IMR-90 (cell line): ENCODE results near the gene NRF1. TPM values are rescaled to one million over a fixed set of nuclear protein-coding genes. Genes with fewer than 3 reads are reported as not detected.

Source experiments
- ATAC-seq: fragments of 200-7000 bp; cut with Tn5 transposase; 2 replicates; pipeline ENCODE4 v1.9.1; 2020; ENCODE audit warnings: low read depth, mild to moderate bottlenecking, moderate library complexity
- BruUV-seq: library from RNA; stranded (reverse); fragments of 400-500 nt; replicated peaks from 2 replicates; lab custom pipeline; 2021; lab: Mats Ljungman, UMichigan
- CTCF ChIA-PET: fragments of 300-600 bp; formaldehyde crosslinking; extraction: SDS; loops from one replicate; lab custom pipeline; 2021; ENCODE audit warnings: antibody characterized with exemption; lab: Yijun Ruan, JAX
- POLR2A ChIA-PET: fragments of 300-600 bp; sonication (Branson Sonifier 250); formaldehyde crosslinking; loops from one replicate; lab custom pipeline; 2022; ENCODE audit warnings: antibody characterized with exemption; ENCODE audit not compliant: unreplicated experiment; lab: Charles Lee
- DNase-seq: peaks from one replicate; pipeline ENCODE4 v3.0.0; 2013
- H2AFZ ChIP-seq: replicated peaks from 2 replicates; pipeline ENCODE3; 2013; ENCODE audit warnings: low read length, mild to moderate bottlenecking; ENCODE audit not compliant: poor library complexity
- H2AK5ac ChIP-seq: 2 replicates; pipeline ENCODE4 v1.6.1; 2013; ENCODE audit warnings: low read depth, low read length, inconsistent platforms
- H2AK9ac ChIP-seq: replicated peaks from 2 replicates; pipeline ENCODE3; 2013; ENCODE audit warnings: mild to moderate bottlenecking, low read depth, low read length, moderate library complexity; ENCODE audit not compliant: poor library complexity
- H2BK120ac ChIP-seq: 2 replicates; pipeline ENCODE4 v1.6.1; 2013; ENCODE audit warnings: low read depth, low read length, inconsistent platforms
- H2BK15ac ChIP-seq: 3 replicates; pipeline ENCODE4 v1.6.1; 2013; ENCODE audit warnings: low read depth, low read length, inconsistent platforms
- H2BK20ac ChIP-seq: 2 replicates; pipeline ENCODE4 v1.6.1; 2013; ENCODE audit warnings: low read depth, mild to moderate bottlenecking, inconsistent platforms, low read length, moderate library complexity
- H2BK5ac ChIP-seq: 2 replicates; pipeline ENCODE4 v1.6.1; 2013; ENCODE audit warnings: mild to moderate bottlenecking, low read depth, low read length, inconsistent platforms; ENCODE audit not compliant: poor library complexity, severe bottlenecking
- H3K14ac ChIP-seq: replicated peaks from 2 replicates; pipeline ENCODE4 v1.6.1; 2013; ENCODE audit warnings: low read depth, low read length, inconsistent platforms
- H3K18ac ChIP-seq: 2 replicates; pipeline ENCODE4 v1.6.1; 2013; ENCODE audit warnings: low read depth, low read length, control low read depth
- H3K23ac ChIP-seq: 2 replicates; pipeline ENCODE4 v1.6.1; 2013; ENCODE audit warnings: low read depth, low read length, inconsistent platforms
- H3K27ac ChIP-seq: 2 replicates; pipeline ENCODE4 v1.5.1; 2013; ENCODE audit warnings: mild to moderate bottlenecking, control low read depth, low read length; ENCODE audit not compliant: insufficient read depth
- H3K27me3 ChIP-seq: 2 replicates; pipeline ENCODE4 v1.6.1; 2013; ENCODE audit warnings: low read length; ENCODE audit not compliant: control insufficient read depth, insufficient read depth
- H3K36me3 ChIP-seq: 2 replicates; pipeline ENCODE4 v1.6.1; 2013; ENCODE audit warnings: low read length, mixed read lengths; ENCODE audit not compliant: control insufficient read depth, insufficient read depth
- H3K4ac ChIP-seq: 2 replicates; pipeline ENCODE4 v1.6.1; 2013; ENCODE audit warnings: low read depth, low read length, inconsistent platforms
- H3K4me1 ChIP-seq: 2 replicates; pipeline ENCODE4 v1.6.1; 2013; ENCODE audit warnings: low read length, mixed read lengths; ENCODE audit not compliant: control insufficient read depth, insufficient read depth
- H3K4me2 ChIP-seq: 2 replicates; pipeline ENCODE4 v1.6.1; 2013; ENCODE audit warnings: low read depth, mild to moderate bottlenecking, control low read depth, low read length, moderate library complexity
- H3K4me3 ChIP-seq: 2 replicates; pipeline ENCODE4 v1.5.1; 2013; ENCODE audit warnings: low read depth, mild to moderate bottlenecking, control low read depth, low read length, moderate library complexity; ENCODE audit not compliant: insufficient read depth
- H3K56ac ChIP-seq: 2 replicates; pipeline ENCODE4 v1.6.1; 2013; ENCODE audit warnings: low read length, inconsistent platforms; ENCODE audit not compliant: insufficient read depth; ENCODE audit errors: extremely low read depth
- H3K79me1 ChIP-seq, 2 experiments: 2 replicates each; pipeline ENCODE4 v1.6.1; 2013; ENCODE audit warnings: low read length in 2 of 2, inconsistent platforms in 1 of 2, low read depth in 1 of 2
- H3K9ac ChIP-seq: 2 replicates; pipeline ENCODE4 v1.6.1; 2013; ENCODE audit warnings: low read depth, low read length, control low read depth
- H3K9me1 ChIP-seq: 2 replicates; pipeline ENCODE4 v1.6.1; 2013; ENCODE audit warnings: low read length, inconsistent platforms; ENCODE audit not compliant: insufficient read depth
- H3K9me3 ChIP-seq: 2 replicates; pipeline ENCODE4 v1.6.1; 2013; ENCODE audit warnings: low read length; ENCODE audit not compliant: control insufficient read depth, insufficient read depth
- H4K20me1 ChIP-seq: 2 replicates; pipeline ENCODE4 v1.6.1; 2013; ENCODE audit warnings: low read length, inconsistent platforms; ENCODE audit not compliant: insufficient read depth
- H4K5ac ChIP-seq: 2 replicates; pipeline ENCODE4 v1.6.1; 2013; ENCODE audit warnings: mild to moderate bottlenecking, low read depth, low read length, control low read depth
- H4K8ac ChIP-seq, 2 experiments: 2 replicates each; pipeline ENCODE4 v1.6.1; 2013; ENCODE audit warnings: low read depth in 2 of 2, low read length in 2 of 2, control low read depth in 1 of 2, inconsistent platforms in 1 of 2
- H4K91ac ChIP-seq: 2 replicates; pipeline ENCODE4 v1.6.1; 2013; ENCODE audit warnings: low read depth, low read length, inconsistent platforms; ENCODE audit not compliant: insufficient read depth
- BHLHE40 ChIP-seq: fragments of 150-350 bp; IDR thresholded peaks from 2 replicates; pipeline ENCODE4 v1.6.1; 2016; ENCODE audit warnings: mild to moderate bottlenecking, low read depth, low read length
- CEBPB ChIP-seq: IDR thresholded peaks from 2 replicates; pipeline ENCODE4 v1.6.1; 2012; ENCODE audit warnings: low read depth, low read length, improper control_type of control experiment
- CHD1 ChIP-seq: IDR thresholded peaks from 2 replicates; pipeline ENCODE4 v1.6.1; 2012; ENCODE audit warnings: low read depth, low read length, improper control_type of control experiment
- ELK1 ChIP-seq: fragments of 150-350 bp; IDR thresholded peaks from 2 replicates; pipeline ENCODE4 v1.6.1; 2016; ENCODE audit warnings: low read depth, mild to moderate bottlenecking, low read length, moderate library complexity, borderline replicate concordance
- FOS ChIP-seq: fragments of 150-350 bp; IDR thresholded peaks from 2 replicates; pipeline ENCODE4 v1.6.1; 2016; ENCODE audit warnings: low read depth, low read length
- MAFK ChIP-seq: IDR thresholded peaks from 2 replicates; pipeline ENCODE4 v1.6.1; 2012; ENCODE audit warnings: low read depth, low read length, improper control_type of control experiment
- MAZ ChIP-seq: IDR thresholded peaks from 2 replicates; pipeline ENCODE4 v1.6.1; 2012; ENCODE audit warnings: low read depth, mild to moderate bottlenecking, low read length, improper control_type of control experiment, moderate library complexity, borderline replicate concordance
- MXI1 ChIP-seq: IDR thresholded peaks from 2 replicates; pipeline ENCODE4 v1.6.1; 2012; ENCODE audit warnings: low read depth, mild to moderate bottlenecking, low read length, moderate library complexity, borderline replicate concordance
- NFE2L2 ChIP-seq: fragments of 150-350 bp; IDR thresholded peaks from 2 replicates; pipeline ENCODE4 v1.6.1; 2016; ENCODE audit warnings: low read depth, mild to moderate bottlenecking, low read length
- POLR2A ChIP-seq: IDR thresholded peaks from 2 replicates; pipeline ENCODE4 v1.6.1; 2012; ENCODE audit warnings: mild to moderate bottlenecking, low read depth, low read length
- RAD21 ChIP-seq: IDR thresholded peaks from 2 replicates; pipeline ENCODE4 v1.6.1; 2012; ENCODE audit warnings: low read length, improper control_type of control experiment
- RCOR1 ChIP-seq: IDR thresholded peaks from 2 replicates; pipeline ENCODE4 v1.6.1; 2012; ENCODE audit warnings: mild to moderate bottlenecking, low read length, improper control_type of control experiment; ENCODE audit not compliant: insufficient replicate concordance
- RFX5 ChIP-seq: IDR thresholded peaks from 2 replicates; pipeline ENCODE4 v1.8.0; 2012; ENCODE audit warnings: low read depth, mild to moderate bottlenecking, low read length, moderate library complexity
- SMC3 ChIP-seq: fragments of 150-350 bp; IDR thresholded peaks from 2 replicates; pipeline ENCODE4 v1.6.1; 2016; ENCODE audit warnings: low read depth, mild to moderate bottlenecking, antibody characterized with exemption, low read length, moderate library complexity
- WGBS, 2 experiments: methylation state at CpG; one replicate each; pipeline versions ENCODE4 v1.1.5 to v1.1.7; 2013; ENCODE audit warnings: missing lambda C conversion rate in 2 of 2; ENCODE audit not compliant: insufficient read length in 1 of 2; ENCODE audit errors: extremely low coverage in 2 of 2; 5-methylcytosine and 5-hydroxymethylcytosine counted together
- dilution Hi-C: fragments of 300-500 bp; cut with HindIII; formaldehyde crosslinking; loops from one replicate; pipeline ENCODE4 v1.14.3; 2018; ENCODE audit warnings: low sequenced_read_pairs; ENCODE audit not compliant: unreplicated experiment
- in situ Hi-C: fragments of 300-500 bp; cut with MboI; formaldehyde crosslinking; loops from 3 replicates; pipeline ENCODE4 v1.14.3; 2019; ENCODE audit warnings: low sequenced_read_pairs, inconsistent platforms, mixed read lengths
- intact Hi-C: fragments of 100-400 bp; cut with micrococcal nuclease; formaldehyde crosslinking; loops from 2 replicates; pipeline ENCODE4 v1.10.0; 2022
- polyA plus RNA-seq, 3 experiments: library from polyadenylated mRNA; depleted of rRNA; stranded (reverse); fragments of >200 nt; gene quantifications; 2 replicates each; pipeline ENCODE4 v1.2.3, GENCODE V29; 2012; ENCODE audit warnings: low replicate concordance in 1 of 3
- total RNA-seq: library from RNA; depleted of rRNA; stranded (reverse); fragments of >200 nt; gene quantifications from 2 replicates; pipeline ENCODE4 v1.2.3, GENCODE V29; 2012
- TF ChIP-seq, protein P1 (sequence below): conservative IDR thresholded peaks from 2 replicates; pipeline ENCODE4 v1.5.1; 2012; ENCODE audit warnings: mild to moderate bottlenecking, low read depth, low read length, improper control_type of control experiment
- TF ChIP-seq, protein P2 (sequence below): fragments of 150-350 bp; IDR thresholded peaks from 2 replicates; pipeline ENCODE4 v1.6.1; 2017; ENCODE audit warnings: mild to moderate bottlenecking, antibody characterized with exemption, low read length, low read depth

Gene NRF1
- total and polyA plus RNA-seq, 2 of the 4 experiments (the other 2 are of a cell fraction), result 11.4 to 15.8 TPM

GRCh38 chr7:129730159-129730558 is 118.6 kb downstream of the NRF1 start:
- Histone ChIP-seq H2AK9ac (no peak overlapping the region), H3K4me2 (no peak overlapping the region), H2BK120ac (no peak overlapping the region), H3K4me1 (no peaks in the 10 kb centered on the region), H3K36me3 (peaks cover 9% of the 10 kb centered on the region), H3K4me3 (no peak overlapping the region), H3K4ac (no peak overlapping the region), H4K20me1 (no peaks in the 10 kb centered on the region), H3K56ac (no peak overlapping the region), H3K9me1 (0 out of 2 replicates have a peak, but pooled peaks cover 5% of the 10 kb centered on the region), H3K9ac (no peak overlapping the region), H3K23ac (no peak overlapping the region), H4K5ac (no peak overlapping the region), H3K9me3 (no peaks in the 10 kb centered on the region), H4K91ac (no peak overlapping the region), H3K79me1 (no peaks in the 10 kb centered on the region), H3K14ac (no peak overlapping the region), H3K27ac (no peak overlapping the region), H2BK20ac (no peak overlapping the region), H3K18ac (no peak overlapping the region), H2BK15ac (no peak overlapping the region), H2BK5ac (no peak overlapping the region), H4K8ac (no peak overlapping the region), H2AK5ac (no peak overlapping the region), H2AFZ (no peak overlapping the region), H3K27me3 (no peaks in the 10 kb centered on the region)
- no CpG with 5 or more reads among the region's 3 CpGs for WGBS, 2 experiments
- in situ Hi-C loops, result no loop called here
- no peak for DNase-seq
- no peak for ATAC-seq
- CTCF ChIA-PET, result no interaction called here
- BruUV-seq, result no TSS peak
- no peak for TF ChIP-seq MAZ
- TF ChIP-seq CHD1, result no peak
- no peak for TF ChIP-seq FOS
- no peak for TF ChIP-seq NFE2L2
- TF ChIP-seq MAFK, result no peak
- no peak for TF ChIP-seq MXI1
- TF ChIP-seq RCOR1, result no peak
- no peak for TF ChIP-seq CEBPB
- no peak for TF ChIP-seq RAD21
- TF ChIP-seq, protein P1, sequence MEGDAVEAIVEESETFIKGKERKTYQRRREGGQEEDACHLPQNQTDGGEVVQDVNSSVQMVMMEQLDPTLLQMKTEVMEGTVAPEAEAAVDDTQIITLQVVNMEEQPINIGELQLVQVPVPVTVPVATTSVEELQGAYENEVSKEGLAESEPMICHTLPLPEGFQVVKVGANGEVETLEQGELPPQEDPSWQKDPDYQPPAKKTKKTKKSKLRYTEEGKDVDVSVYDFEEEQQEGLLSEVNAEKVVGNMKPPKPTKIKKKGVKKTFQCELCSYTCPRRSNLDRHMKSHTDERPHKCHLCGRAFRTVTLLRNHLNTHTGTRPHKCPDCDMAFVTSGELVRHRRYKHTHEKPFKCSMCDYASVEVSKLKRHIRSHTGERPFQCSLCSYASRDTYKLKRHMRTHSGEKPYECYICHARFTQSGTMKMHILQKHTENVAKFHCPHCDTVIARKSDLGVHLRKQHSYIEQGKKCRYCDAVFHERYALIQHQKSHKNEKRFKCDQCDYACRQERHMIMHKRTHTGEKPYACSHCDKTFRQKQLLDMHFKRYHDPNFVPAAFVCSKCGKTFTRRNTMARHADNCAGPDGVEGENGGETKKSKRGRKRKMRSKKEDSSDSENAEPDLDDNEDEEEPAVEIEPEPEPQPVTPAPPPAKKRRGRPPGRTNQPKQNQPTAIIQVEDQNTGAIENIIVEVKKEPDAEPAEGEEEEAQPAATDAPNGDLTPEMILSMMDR, result no peak
- TF ChIP-seq POLR2A, result no peak
- no peak for TF ChIP-seq SMC3
- TF ChIP-seq RFX5, result no peak
- TF ChIP-seq, protein P2, sequence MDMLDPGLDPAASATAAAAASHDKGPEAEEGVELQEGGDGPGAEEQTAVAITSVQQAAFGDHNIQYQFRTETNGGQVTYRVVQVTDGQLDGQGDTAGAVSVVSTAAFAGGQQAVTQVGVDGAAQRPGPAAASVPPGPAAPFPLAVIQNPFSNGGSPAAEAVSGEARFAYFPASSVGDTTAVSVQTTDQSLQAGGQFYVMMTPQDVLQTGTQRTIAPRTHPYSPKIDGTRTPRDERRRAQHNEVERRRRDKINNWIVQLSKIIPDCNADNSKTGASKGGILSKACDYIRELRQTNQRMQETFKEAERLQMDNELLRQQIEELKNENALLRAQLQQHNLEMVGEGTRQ, result no peak
- no peak for TF ChIP-seq ELK1
- no peak for TF ChIP-seq BHLHE40
- POLR2A ChIA-PET, result no interaction called here
- dilution Hi-C loops, result no loop called here
- intact Hi-C loops, result no loop called here
